ENCODE measurements around the gene CCDC148.

Gene CCDC148

GRCh38 chr2:158432117-158432516, 24.4 kb downstream of the CCDC148 start:
- no peak for DNase-seq (ENCODE audit: low read depth, low spot score)

- no peak for DNase-seq (ENCODE audit: low read depth, low spot score)
These were observed 42.0 kb downstream of the CCDC148 start for GRCh38 chr2:158414538-158414937.

GRCh38 chr2:158413581-158413980, 43.0 kb downstream of the CCDC148 start:
- no peak for DNase-seq (ENCODE audit: low read depth, low spot score)

GRCh38 chr2:158412206-158412605, 44.3 kb downstream of the CCDC148 start:
- no peak for DNase-seq (ENCODE audit: low read depth, low spot score)

GRCh38 chr2:158411748-158412147, 44.8 kb downstream of the CCDC148 start:
- DNase-seq (ENCODE audit: low read depth, low spot score): no peak

- no peak for DNase-seq (ENCODE audit: low read depth, low spot score)
These were observed 46.4 kb downstream of the CCDC148 start for GRCh38 chr2:158410132-158410531.

GRCh38 chr2:158407031-158407430, 49.5 kb downstream of the CCDC148 start:
- DNase-seq (ENCODE audit: low read depth, low spot score): no peak

GRCh38 chr2:158405341-158405740, 51.2 kb downstream of the CCDC148 start:
- DNase-seq (ENCODE audit: low read depth, low spot score): no peak

- no peak for DNase-seq (ENCODE audit: low read depth, low spot score)
These were observed 53.3 kb downstream of the CCDC148 start for GRCh38 chr2:158403237-158403636.

GRCh38 chr2:158402665-158403064, 53.9 kb downstream of the CCDC148 start:
- DNase-seq (ENCODE audit: low read depth, low spot score): no peak

GRCh38 chr2:158395166-158395565, 61.4 kb downstream of the CCDC148 start:
- DNase-seq (ENCODE audit: low read depth, low spot score): no peak

GRCh38 chr2:158394453-158394852, 62.1 kb downstream of the CCDC148 start:
- no peak for DNase-seq (ENCODE audit: low read depth, low spot score)

GRCh38 chr2:158393886-158394285, 62.7 kb downstream of the CCDC148 start:
- no peak for DNase-seq (ENCODE audit: low read depth, low spot score)

- no peak for DNase-seq (ENCODE audit: low read depth, low spot score)
These were observed 63.9 kb downstream of the CCDC148 start for GRCh38 chr2:158392687-158393086.

GRCh38 chr2:158391876-158392275, 64.7 kb downstream of the CCDC148 start:
- no peak for DNase-seq (ENCODE audit: low read depth, low spot score)

GRCh38 chr2:158391361-158391760, 65.2 kb downstream of the CCDC148 start:
- DNase-seq (ENCODE audit: low read depth, low spot score): no peak

GRCh38 chr2:158388159-158388558, 68.4 kb downstream of the CCDC148 start:
- DNase-seq (ENCODE audit: low read depth, low spot score): no peak

- no peak for DNase-seq (ENCODE audit: low read depth, low spot score)
These were observed 70.9 kb downstream of the CCDC148 start for GRCh38 chr2:158385646-158386045.

- no peak for DNase-seq (ENCODE audit: low read depth, low spot score)
These were observed 74.6 kb downstream of the CCDC148 start for GRCh38 chr2:158381978-158382377.

GRCh38 chr2:158381205-158381604, 75.3 kb downstream of the CCDC148 start:
- DNase-seq (ENCODE audit: low read depth, low spot score): no peak

- no peak for DNase-seq (ENCODE audit: low read depth, low spot score)
These were observed 75.8 kb downstream of the CCDC148 start for GRCh38 chr2:158380746-158381145.

- no peak for DNase-seq (ENCODE audit: low read depth, low spot score)
These were observed 77.6 kb downstream of the CCDC148 start for GRCh38 chr2:158378926-158379325.

- no peak for DNase-seq (ENCODE audit: low read depth, low spot score)
These were observed 90.2 kb downstream of the CCDC148 start for GRCh38 chr2:158366342-158366741.

GRCh38 chr2:158359846-158360245, 96.7 kb downstream of the CCDC148 start:
- no peak for DNase-seq (ENCODE audit: low read depth, low spot score)

GRCh38 chr2:158357699-158358098, 98.9 kb downstream of the CCDC148 start:
- DNase-seq (ENCODE audit: low read depth, low spot score): no peak

All from activated CD4-positive, CD25-positive, alpha-beta regulatory T cell treated with anti-CD3 and anti-CD28 coated beads, Interleukin-2, amount 50 U/mL, for 16 hours (primary cell).